Gastroesophageal sphincter (tissue), 3 donors: ENCODE data around the gene LBX1.

Experiments
- CTCF ChIP-seq, 4 experiments: fragments of 200-600 bp in 2 of 4; fragments of 450-650 bp in 2 of 4; sonication (generic) in 1 of 4; IDR thresholded peaks; one replicate each; pipeline ENCODE4 v1.5.1; 2017 to 2019; ENCODE audit warnings: antibody characterized with exemption in 4 of 4, mild to moderate bottlenecking in 2 of 4, moderate library complexity in 2 of 4
- EP300 ChIP-seq: sonication (generic); formaldehyde crosslinking; IDR thresholded peaks from one replicate; pipeline ENCODE4 v1.6.1; 2017; ENCODE audit warnings: antibody characterized with exemption, mild to moderate bottlenecking
- POLR2A ChIP-seq, 2 donors: fragments of 450-650 bp; IDR thresholded peaks; one replicate each; pipeline ENCODE4 v1.6.1; 2017; ENCODE audit warnings: antibody characterized with exemption in 2 of 2, mild to moderate bottlenecking in 2 of 2, moderate library complexity in 1 of 2
- POLR2AphosphoS5 ChIP-seq: sonication (generic); formaldehyde crosslinking; IDR thresholded peaks from one replicate; pipeline ENCODE4 v1.6.1; 2017; ENCODE audit warnings: antibody characterized with exemption

- no peak for TF ChIP-seq CTCF (IDR thresholded peaks at IDR 0.05)
- no peak for TF ChIP-seq POLR2A (IDR thresholded peaks at IDR 0.05)
- no peak for TF ChIP-seq POLR2AphosphoS5
- no peak for TF ChIP-seq EP300
Observed at GRCh38 chr10:101235766-101236165, 6.5 kb upstream of the LBX1 start.
